ENCODE data around the gene KLHL20.
"Not testable (repeated sequence)": the region's sequence is repeated elsewhere in the genome, so short reads cannot be mapped to it uniquely, and the experiment has no call there.

Gene KLHL20

GRCh38 chr1:173744651-173745050 is 29.9 kb downstream of the KLHL20 start:
- H3K36me3 ChIP-seq (ENCODE audit: control insufficient read depth, insufficient read depth, low read length), result no peaks in the 10 kb centered on the region; the same call in 1 of the 2 replicates
- no peak for DNase-seq (ENCODE audit: extremely low read depth, insufficient read length)
- H3K27me3 ChIP-seq (replicated peaks; ENCODE audit: control insufficient read depth, insufficient read depth, low read length), result no peaks in the 10 kb centered on the region
- no peak overlapping the region for H3K4me3 ChIP-seq (replicated peaks; ENCODE audit: low read depth, low read length)
- no peak for TF ChIP-seq CTCF (IDR thresholded peaks at IDR 0.05; ENCODE audit: insufficient read depth, low read length, poor library complexity, severe bottlenecking)

- no peak for TF ChIP-seq CTCF (IDR thresholded peaks at IDR 0.05; ENCODE audit: insufficient read depth, low read length, poor library complexity, severe bottlenecking)
- no peak for DNase-seq (ENCODE audit: extremely low read depth, insufficient read length)
- Histone ChIP-seq H3K4me3 (replicated peaks; ENCODE audit: low read depth, low read length) (no peak overlapping the region), H3K36me3 (ENCODE audit: control insufficient read depth, insufficient read depth, low read length) (no peaks in the 10 kb centered on the region; the same call in 1 of the 2 replicates), H3K27me3 (replicated peaks; ENCODE audit: control insufficient read depth, insufficient read depth, low read length) (no peaks in the 10 kb centered on the region)
Observed at GRCh38 chr1:173749137-173749536, 34.4 kb downstream of the KLHL20 start.

- no peak for TF ChIP-seq CTCF (IDR thresholded peaks at IDR 0.05; ENCODE audit: insufficient read depth, low read length, poor library complexity, severe bottlenecking)
- H3K36me3 ChIP-seq (ENCODE audit: control insufficient read depth, insufficient read depth, low read length), result peaks cover 2% of the 10 kb centered on the region
- no peak overlapping the region for H3K4me3 ChIP-seq (replicated peaks; ENCODE audit: low read depth, low read length)
- no peaks in the 10 kb centered on the region for H3K27me3 ChIP-seq (replicated peaks; ENCODE audit: control insufficient read depth, insufficient read depth, low read length)
- DNase-seq (ENCODE audit: extremely low read depth, insufficient read length), result no peak
Observed at GRCh38 chr1:173753830-173754229, 39.0 kb downstream of the KLHL20 start.

- Histone ChIP-seq H3K27me3 (replicated peaks; ENCODE audit: control insufficient read depth, insufficient read depth, low read length) (no peaks in the 10 kb centered on the region), H3K36me3 (ENCODE audit: control insufficient read depth, insufficient read depth, low read length) (peaks cover 3% of the 10 kb centered on the region), H3K4me3 (replicated peaks; ENCODE audit: low read depth, low read length) (no peak overlapping the region)
- no peak for DNase-seq (ENCODE audit: extremely low read depth, insufficient read length)
- no peak for TF ChIP-seq CTCF (IDR thresholded peaks at IDR 0.05; ENCODE audit: insufficient read depth, low read length, poor library complexity, severe bottlenecking)
Observed at GRCh38 chr1:173757666-173758065, 42.9 kb downstream of the KLHL20 start.

- H3K36me3 ChIP-seq (ENCODE audit: control insufficient read depth, insufficient read depth, low read length), result peaks cover 3% of the 10 kb centered on the region
- DNase-seq (ENCODE audit: extremely low read depth, insufficient read length), result no peak
- no peak for TF ChIP-seq CTCF (IDR thresholded peaks at IDR 0.05; ENCODE audit: insufficient read depth, low read length, poor library complexity, severe bottlenecking)
- no peaks in the 10 kb centered on the region for H3K27me3 ChIP-seq (replicated peaks; ENCODE audit: control insufficient read depth, insufficient read depth, low read length)
- H3K4me3 ChIP-seq (replicated peaks; ENCODE audit: low read depth, low read length), result no peak overlapping the region
Observed at GRCh38 chr1:173758110-173758509, 43.3 kb downstream of the KLHL20 start.

GRCh38 chr1:173758980-173759379 is 44.2 kb downstream of the KLHL20 start:
- no peak overlapping the region for H3K4me3 ChIP-seq (replicated peaks; ENCODE audit: low read depth, low read length)
- H3K27me3 ChIP-seq (replicated peaks; ENCODE audit: control insufficient read depth, insufficient read depth, low read length), result no peaks in the 10 kb centered on the region
- DNase-seq (ENCODE audit: extremely low read depth, insufficient read length), result no peak
- H3K36me3 ChIP-seq (ENCODE audit: control insufficient read depth, insufficient read depth, low read length), result peaks cover 3% of the 10 kb centered on the region
- TF ChIP-seq CTCF (IDR thresholded peaks at IDR 0.05; ENCODE audit: insufficient read depth, low read length, poor library complexity, severe bottlenecking), result no peak

GRCh38 chr1:173764331-173764730 is 49.5 kb downstream of the KLHL20 start:
- H3K4me3 ChIP-seq (replicated peaks; ENCODE audit: low read depth, low read length); DNase-seq (ENCODE audit: extremely low read depth, insufficient read length); H3K27me3 ChIP-seq (replicated peaks; ENCODE audit: control insufficient read depth, insufficient read depth, low read length); H3K36me3 ChIP-seq (ENCODE audit: control insufficient read depth, insufficient read depth, low read length): not testable (repeated sequence)

All from GM06990 (cell line).